Hepatocyte (in vitro differentiated cells): ENCODE measurements around the gene LHPP. TPM values are rescaled to one million over a fixed set of nuclear protein-coding genes. Genes with fewer than 3 reads are reported as not detected.

ENCODE experiments used
- DNase-seq: peaks from one replicate; pipeline ENCODE4 v3.0.0-alpha.2; 2016; ENCODE audit warnings: low spot score
- H2AFZ ChIP-seq: fragments of 200-600 bp; sonication (generic); 2 replicates; pipeline ENCODE4 v1.6.0; 2016; ENCODE audit warnings: antibody characterized with exemption, mild to moderate bottlenecking
- H3K27ac ChIP-seq: fragments of 200-600 bp; sonication (generic); 2 replicates; pipeline ENCODE4 v1.5.1; 2016; ENCODE audit warnings: mild to moderate bottlenecking
- H3K27me3 ChIP-seq: fragments of 200-600 bp; sonication (generic); 2 replicates; pipeline ENCODE4 v1.6.1; 2016
- H3K36me3 ChIP-seq: fragments of 200-600 bp; sonication (generic); replicated peaks from 2 replicates; pipeline ENCODE4 v1.5.1; 2016; ENCODE audit warnings: low read depth; ENCODE audit not compliant: insufficient read depth
- H3K4me1 ChIP-seq: fragments of 200-600 bp; sonication (generic); 2 replicates; pipeline ENCODE4 v1.5.1; 2016; ENCODE audit warnings: mild to moderate bottlenecking, moderate library complexity; ENCODE audit not compliant: insufficient read depth
- H3K4me2 ChIP-seq: fragments of 200-600 bp; sonication (generic); 2 replicates; pipeline ENCODE4 v1.6.0; 2016
- H3K4me3 ChIP-seq: fragments of 200-600 bp; sonication (generic); 2 replicates; pipeline ENCODE4 v1.5.1; 2016; ENCODE audit warnings: mild to moderate bottlenecking
- H3K79me2 ChIP-seq: fragments of 200-600 bp; sonication (generic); 2 replicates; pipeline ENCODE4 v1.6.0; 2017; ENCODE audit warnings: mild to moderate bottlenecking
- H3K9me2 ChIP-seq: fragments of 200-600 bp; sonication (generic); replicated peaks from 2 replicates; pipeline ENCODE4 v1.6.0; 2017; ENCODE audit warnings: mild to moderate bottlenecking; ENCODE audit not compliant: insufficient read depth
- H3K9me3 ChIP-seq: fragments of 200-600 bp; sonication (generic); 2 replicates; pipeline ENCODE4 v1.5.1; 2016; ENCODE audit warnings: low read depth, mild to moderate bottlenecking
- H4K20me1 ChIP-seq: fragments of 200-600 bp; sonication (generic); 2 replicates; pipeline ENCODE4 v1.6.0; 2016; ENCODE audit warnings: mild to moderate bottlenecking; ENCODE audit not compliant: insufficient read depth, poor library complexity, severe bottlenecking
- EZH2 ChIP-seq: fragments of 200-600 bp; sonication (generic); IDR thresholded peaks from 2 replicates; pipeline ENCODE4 v1.6.1; 2016; ENCODE audit warnings: antibody characterized with exemption, mild to moderate bottlenecking, borderline replicate concordance
- EZH2phosphoT487 ChIP-seq: fragments of 200-600 bp; sonication (generic); IDR thresholded peaks from one replicate; pipeline ENCODE4 v1.6.1; 2018; ENCODE audit warnings: antibody characterized with exemption, mild to moderate bottlenecking, low read depth, moderate library complexity; ENCODE audit not compliant: unreplicated experiment, severe bottlenecking
- WGBS: methylation state at CpG from one replicate; pipeline ENCODE4 v1.1.6; 2016; ENCODE audit warnings: low lambda C conversion rate; ENCODE audit errors: missing lambda C conversion rate; 5-methylcytosine and 5-hydroxymethylcytosine counted together
- polyA plus RNA-seq: library from polyadenylated mRNA; unstranded; fragments of >200 nt; fragmentation: Nextera tagmentation; extraction: Ambion mirVana; gene quantifications from 2 replicates; pipeline ENCODE4 v1.2.1, GENCODE V29; 2016
- total RNA-seq: library from RNA; depleted of rRNA; stranded (reverse); fragments of >200 nt; gene quantifications from 2 replicates; pipeline ENCODE4 v1.2.3, GENCODE V29; 2014
- TF ChIP-seq, protein P1 (sequence below): fragments of 200-600 bp; sonication (generic); IDR thresholded peaks from 2 replicates; pipeline ENCODE4 v1.5.1; 2016; ENCODE audit warnings: antibody characterized with exemption, mild to moderate bottlenecking; ENCODE audit not compliant: poor library complexity

LHPP gene
- total and polyA plus RNA-seq, 2 experiments from 2014 or later = 29.4 to 30.3 TPM

DNA sequence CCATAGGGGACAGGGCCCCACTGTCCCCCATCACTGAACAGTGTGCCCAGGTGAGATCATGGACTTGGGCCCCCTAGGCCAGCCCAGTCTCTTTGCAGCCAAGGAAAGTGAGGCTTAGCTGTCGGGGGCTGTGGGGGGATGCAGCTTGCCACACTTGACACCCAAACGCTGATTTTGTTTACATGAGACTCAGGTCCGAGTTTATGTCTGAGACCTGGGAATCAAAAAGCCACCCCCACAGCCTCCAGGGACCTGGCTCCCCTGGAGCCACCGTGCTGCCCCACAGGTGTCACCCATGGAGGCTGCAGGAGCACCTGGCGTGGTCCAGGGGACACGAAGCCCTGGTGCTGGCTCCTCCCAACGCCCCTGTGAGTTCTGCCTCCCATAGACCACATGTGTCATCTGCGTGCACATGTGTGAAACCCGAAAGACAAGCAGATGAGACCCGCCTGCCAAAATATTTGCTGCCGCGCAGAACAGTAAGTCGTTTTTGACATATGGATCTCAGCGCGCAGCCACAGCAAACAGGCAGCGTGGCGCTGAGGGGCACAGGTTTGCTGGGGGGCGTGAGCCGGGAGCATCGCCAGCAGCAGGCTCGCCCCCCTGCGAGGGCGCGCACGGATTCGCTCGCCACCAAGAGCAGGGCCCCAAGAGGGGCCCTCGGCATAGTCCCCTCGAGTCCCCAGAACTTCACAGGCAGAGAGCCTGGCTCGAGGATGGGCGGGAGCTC, 112.3 kb downstream of the LHPP start:
- H3K9me3 ChIP-seq = no peaks in the 10 kb centered on the region
- WGBS = 89% methylated on average over 30 of the region's 31 CpGs
- TF ChIP-seq EZH2 = no peak
- no peak for TF ChIP-seq EZH2phosphoT487
- TF ChIP-seq, protein P1, sequence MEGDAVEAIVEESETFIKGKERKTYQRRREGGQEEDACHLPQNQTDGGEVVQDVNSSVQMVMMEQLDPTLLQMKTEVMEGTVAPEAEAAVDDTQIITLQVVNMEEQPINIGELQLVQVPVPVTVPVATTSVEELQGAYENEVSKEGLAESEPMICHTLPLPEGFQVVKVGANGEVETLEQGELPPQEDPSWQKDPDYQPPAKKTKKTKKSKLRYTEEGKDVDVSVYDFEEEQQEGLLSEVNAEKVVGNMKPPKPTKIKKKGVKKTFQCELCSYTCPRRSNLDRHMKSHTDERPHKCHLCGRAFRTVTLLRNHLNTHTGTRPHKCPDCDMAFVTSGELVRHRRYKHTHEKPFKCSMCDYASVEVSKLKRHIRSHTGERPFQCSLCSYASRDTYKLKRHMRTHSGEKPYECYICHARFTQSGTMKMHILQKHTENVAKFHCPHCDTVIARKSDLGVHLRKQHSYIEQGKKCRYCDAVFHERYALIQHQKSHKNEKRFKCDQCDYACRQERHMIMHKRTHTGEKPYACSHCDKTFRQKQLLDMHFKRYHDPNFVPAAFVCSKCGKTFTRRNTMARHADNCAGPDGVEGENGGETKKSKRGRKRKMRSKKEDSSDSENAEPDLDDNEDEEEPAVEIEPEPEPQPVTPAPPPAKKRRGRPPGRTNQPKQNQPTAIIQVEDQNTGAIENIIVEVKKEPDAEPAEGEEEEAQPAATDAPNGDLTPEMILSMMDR = no peak

DNA sequence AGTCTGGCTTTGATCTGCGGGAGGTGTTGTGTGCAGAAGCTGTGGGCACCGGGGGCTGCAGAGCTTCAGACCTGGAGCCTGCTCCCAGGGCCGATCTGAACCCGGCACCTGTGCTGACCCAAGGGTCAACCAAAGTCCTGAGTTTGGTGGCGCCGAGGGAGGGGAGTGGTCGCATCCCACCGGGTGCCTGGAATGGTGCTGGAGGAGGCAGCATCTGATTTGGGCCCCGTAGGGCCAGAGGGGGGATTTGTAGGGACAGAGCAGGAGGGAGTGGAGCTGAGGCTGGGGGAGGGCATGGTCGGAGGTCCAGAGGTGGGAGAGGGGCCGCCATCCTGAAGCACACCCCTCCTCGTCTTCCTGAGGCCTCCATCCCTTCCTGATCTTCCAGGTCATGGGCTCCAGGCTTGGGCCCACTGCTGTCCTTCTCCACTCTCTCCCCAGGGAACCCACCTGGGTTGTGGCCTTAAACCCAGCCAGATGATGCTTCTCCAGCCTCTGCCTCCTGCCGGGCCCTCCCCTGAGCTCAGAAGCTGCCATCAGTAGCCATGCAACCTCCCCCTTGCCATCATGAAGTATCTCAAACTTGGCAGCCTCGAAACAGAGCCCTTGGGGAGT, 112.9 kb downstream of the LHPP start:
- H3K27ac ChIP-seq = no peak overlapping the region
- H3K9me3 ChIP-seq = no peaks in the 10 kb centered on the region
- H2AFZ ChIP-seq = no peak overlapping the region
- no peaks in the 10 kb centered on the region for H3K36me3 ChIP-seq
- H3K4me2 ChIP-seq = no peak overlapping the region
- TF ChIP-seq, protein P1 = no peak
- TF ChIP-seq EZH2 (no peak), EZH2phosphoT487 (no peak)
- 92% methylated on average over 11 of the region's 14 CpGs for WGBS
- H3K27me3 ChIP-seq = no peaks in the 10 kb centered on the region
- no peaks in the 10 kb centered on the region for H4K20me1 ChIP-seq
- no peak for DNase-seq
- H3K9me2 ChIP-seq = no peaks in the 10 kb centered on the region
- no peak overlapping the region for H3K4me3 ChIP-seq
- H3K79me2 ChIP-seq = no peaks in the 10 kb centered on the region
- no peaks in the 10 kb centered on the region for H3K4me1 ChIP-seq

More for the DNA sequence above, 112.3 kb downstream of the LHPP start:
- Histone ChIP-seq H3K27me3 (no peaks in the 10 kb centered on the region), H4K20me1 (no peaks in the 10 kb centered on the region), H3K79me2 (no peaks in the 10 kb centered on the region), H3K36me3 (no peaks in the 10 kb centered on the region), H3K4me3 (no peak overlapping the region), H3K27ac (no peak overlapping the region), H2AFZ (no peak overlapping the region), H3K9me2 (no peaks in the 10 kb centered on the region), H3K4me2 (no peak overlapping the region), H3K4me1 (no peaks in the 10 kb centered on the region)
- no peak for DNase-seq

DNA sequence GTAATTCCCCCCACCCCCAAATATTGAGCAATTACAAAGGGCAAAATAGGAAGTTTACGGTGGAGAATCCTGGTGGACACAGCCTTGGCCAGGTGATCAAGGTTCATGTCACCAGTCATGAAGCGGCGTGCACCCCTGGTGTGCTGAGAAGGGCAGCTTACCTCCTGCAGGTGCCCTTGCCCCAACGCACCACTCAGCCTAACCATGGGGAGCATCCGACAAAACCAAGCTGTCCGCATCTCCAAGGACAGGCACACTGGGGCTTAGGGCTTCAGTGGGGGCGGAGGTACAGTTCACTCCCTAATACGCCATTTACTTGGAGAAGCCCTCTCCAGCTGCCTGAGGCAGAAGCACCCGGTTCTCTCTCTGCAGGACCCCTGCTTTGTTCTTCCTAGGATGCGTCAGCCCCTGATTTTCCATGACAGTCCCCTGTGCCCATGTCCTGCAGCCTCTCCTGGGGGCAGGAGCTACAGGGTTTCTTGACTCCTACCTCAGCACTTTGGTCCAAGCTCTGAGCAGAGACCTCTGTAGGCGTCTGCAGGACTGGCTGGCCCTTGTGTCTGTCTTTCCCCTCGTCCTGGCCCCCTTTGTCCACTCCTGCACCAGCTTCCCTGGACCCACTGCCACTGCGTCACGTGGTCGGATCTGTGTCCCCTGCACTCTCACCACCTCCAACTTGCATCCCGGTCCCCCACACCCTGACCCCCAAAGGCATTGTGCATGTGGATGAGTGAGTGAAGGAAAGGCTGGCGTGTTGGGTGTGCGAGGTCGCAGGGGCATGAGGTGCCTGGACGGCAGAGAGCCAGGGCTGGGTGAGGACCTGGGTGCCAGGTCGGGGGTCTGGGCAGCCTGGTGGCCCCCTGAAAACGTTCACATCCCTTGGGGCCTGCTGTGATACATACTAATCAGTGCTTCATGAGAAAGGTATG, 113.7 kb downstream of the LHPP start:
- Histone ChIP-seq H4K20me1 (no peaks in the 10 kb centered on the region), H3K9me2 (no peaks in the 10 kb centered on the region), H3K79me2 (no peaks in the 10 kb centered on the region), H3K4me3 (no peak overlapping the region), H3K4me2 (no peak overlapping the region), H3K27ac (no peak overlapping the region), H2AFZ (no peak overlapping the region), H3K4me1 (no peaks in the 10 kb centered on the region), H3K27me3 (no peaks in the 10 kb centered on the region), H3K9me3 (no peaks in the 10 kb centered on the region), H3K36me3 (no peaks in the 10 kb centered on the region)
- WGBS = 81% methylated on average over 22 of the region's 22 CpGs
- TF ChIP-seq EZH2phosphoT487 = no peak
- TF ChIP-seq, protein P1 = no peak
- DNase-seq = no peak
